Suprapubic skin (tissue), 4 donors: ENCODE results near the gene SLC1A3.

Experiments
- POLR2A ChIP-seq, 2 donors: fragments of 450-650 bp; IDR thresholded peaks; one replicate each; pipeline ENCODE4 v1.6.1; 2017; ENCODE audit warnings: antibody characterized with exemption in 2 of 2, mild to moderate bottlenecking in 2 of 2, moderate library complexity in 2 of 2
- POLR2AphosphoS5 ChIP-seq, 3 donors: sonication (generic); formaldehyde crosslinking; IDR thresholded peaks; one replicate each; pipeline ENCODE4 v1.6.1; 2017; ENCODE audit warnings: antibody characterized with exemption in 3 of 3
- TF ChIP-seq, protein P1 (sequence below), 2 donors: fragments of 200-600 bp in 1 of 2; fragments of 450-650 bp in 1 of 2; sonication (generic) in 1 of 2; IDR thresholded peaks; one replicate each; pipeline ENCODE4 v1.5.1; 2016 to 2019; ENCODE audit warnings: antibody characterized with exemption in 2 of 2, mild to moderate bottlenecking in 1 of 2, moderate library complexity in 1 of 2

DNA sequence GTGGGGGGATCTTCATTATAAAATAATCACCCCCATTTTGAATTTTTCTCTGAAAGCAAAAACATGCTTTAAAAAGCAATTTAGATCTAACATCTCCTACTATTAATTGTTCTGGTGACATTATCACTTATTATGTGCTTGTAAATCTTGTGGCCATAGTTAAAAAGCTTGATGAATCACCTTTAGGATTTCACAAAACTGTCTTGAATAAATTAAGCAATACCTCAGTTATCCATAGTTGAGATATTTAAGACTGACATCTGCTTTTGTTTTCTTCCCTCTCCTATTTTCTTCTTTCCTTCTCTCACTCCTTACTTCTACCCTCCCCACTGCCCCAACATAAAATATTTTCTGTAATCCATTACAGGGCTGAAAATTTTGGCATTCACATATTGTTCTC, 84.8 kb downstream of the SLC1A3 start:
- TF ChIP-seq, protein P1, sequence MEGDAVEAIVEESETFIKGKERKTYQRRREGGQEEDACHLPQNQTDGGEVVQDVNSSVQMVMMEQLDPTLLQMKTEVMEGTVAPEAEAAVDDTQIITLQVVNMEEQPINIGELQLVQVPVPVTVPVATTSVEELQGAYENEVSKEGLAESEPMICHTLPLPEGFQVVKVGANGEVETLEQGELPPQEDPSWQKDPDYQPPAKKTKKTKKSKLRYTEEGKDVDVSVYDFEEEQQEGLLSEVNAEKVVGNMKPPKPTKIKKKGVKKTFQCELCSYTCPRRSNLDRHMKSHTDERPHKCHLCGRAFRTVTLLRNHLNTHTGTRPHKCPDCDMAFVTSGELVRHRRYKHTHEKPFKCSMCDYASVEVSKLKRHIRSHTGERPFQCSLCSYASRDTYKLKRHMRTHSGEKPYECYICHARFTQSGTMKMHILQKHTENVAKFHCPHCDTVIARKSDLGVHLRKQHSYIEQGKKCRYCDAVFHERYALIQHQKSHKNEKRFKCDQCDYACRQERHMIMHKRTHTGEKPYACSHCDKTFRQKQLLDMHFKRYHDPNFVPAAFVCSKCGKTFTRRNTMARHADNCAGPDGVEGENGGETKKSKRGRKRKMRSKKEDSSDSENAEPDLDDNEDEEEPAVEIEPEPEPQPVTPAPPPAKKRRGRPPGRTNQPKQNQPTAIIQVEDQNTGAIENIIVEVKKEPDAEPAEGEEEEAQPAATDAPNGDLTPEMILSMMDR (IDR thresholded peaks at IDR 0.05): no peak
- TF ChIP-seq POLR2AphosphoS5 (IDR thresholded peaks at IDR 0.05): no peak
- no peak for TF ChIP-seq POLR2A (IDR thresholded peaks at IDR 0.05)
